Neuronal stem cell (in vitro differentiated cells): ENCODE results near the gene HIPK3.

Experiments used
- DNase-seq: peaks from one replicate; pipeline ENCODE4 v3.0.0-alpha.2; 2013; ENCODE audit warnings: low spot score
- H2AFZ ChIP-seq: one replicate; pipeline ENCODE4 v1.6.1; 2013; ENCODE audit warnings: mild to moderate bottlenecking, low read length, inconsistent platforms
- H2AK5ac ChIP-seq: 2 replicates; pipeline ENCODE4 v1.6.1; 2013; ENCODE audit warnings: low read depth, mild to moderate bottlenecking, inconsistent platforms, low read length, moderate library complexity, mixed read lengths
- H2BK120ac ChIP-seq: 2 replicates; pipeline ENCODE4 v1.6.1; 2013; ENCODE audit warnings: low read depth, mild to moderate bottlenecking, inconsistent platforms, low read length, moderate library complexity, mixed read lengths
- H2BK12ac ChIP-seq: one replicate; pipeline ENCODE4 v1.6.1; 2013; ENCODE audit warnings: low read length, inconsistent platforms
- H2BK15ac ChIP-seq: 2 replicates; pipeline ENCODE4 v1.6.1; 2013; ENCODE audit warnings: mild to moderate bottlenecking, low read length, inconsistent platforms, mixed read lengths
- H2BK5ac ChIP-seq: one replicate; pipeline ENCODE4 v1.6.1; 2013; ENCODE audit warnings: inconsistent platforms, mild to moderate bottlenecking, low read length, moderate library complexity
- H3K14ac ChIP-seq: one replicate; pipeline ENCODE4 v1.6.1; 2013; ENCODE audit warnings: low read length, inconsistent platforms
- H3K18ac ChIP-seq: 2 replicates; pipeline ENCODE4 v1.6.1; 2013; ENCODE audit warnings: low read length, inconsistent platforms
- H3K23ac ChIP-seq: 2 replicates; pipeline ENCODE4 v1.6.1; 2013; ENCODE audit warnings: low read depth, mild to moderate bottlenecking, mixed read lengths, low read length, inconsistent platforms; ENCODE audit not compliant: poor library complexity
- H3K27ac ChIP-seq: replicated peaks from 3 replicates; pipeline ENCODE4 v1.5.1; 2013; ENCODE audit warnings: low read length, inconsistent platforms
- H3K27me3 ChIP-seq, 3 experiments: 2 replicates each; pipeline ENCODE4 v1.6.1; 2013; ENCODE audit warnings: low read length in 3 of 3, mild to moderate bottlenecking in 2 of 3, inconsistent platforms in 1 of 3, low read depth in 1 of 3, mixed read lengths in 1 of 3, moderate library complexity in 1 of 3; ENCODE audit not compliant: control insufficient read depth in 3 of 3, insufficient read depth in 3 of 3
- H3K36me3 ChIP-seq, 2 donors: replicated peaks in 1 of 2; 2 replicates each; pipeline ENCODE4 v1.6.1; 2013; ENCODE audit warnings: low read length in 2 of 2; ENCODE audit not compliant: control insufficient read depth in 2 of 2, insufficient read depth in 2 of 2
- H3K4ac ChIP-seq: 2 replicates; pipeline ENCODE4 v1.6.1; 2013; ENCODE audit warnings: inconsistent platforms, mild to moderate bottlenecking, low read length, moderate library complexity
- H3K4me1 ChIP-seq, 2 donors: 1 replicate in 1 of 2; 2 replicates in 1 of 2; pipeline ENCODE4 v1.6.1; 2013; ENCODE audit warnings: low read length in 2 of 2, low read depth in 1 of 2; ENCODE audit not compliant: control insufficient read depth in 2 of 2, insufficient read depth in 1 of 2
- H3K4me2 ChIP-seq: one replicate; pipeline ENCODE4 v1.6.1; 2013; ENCODE audit warnings: mild to moderate bottlenecking, low read length, inconsistent platforms; ENCODE audit not compliant: insufficient read depth, poor library complexity, severe bottlenecking
- H3K4me3 ChIP-seq, 2 donors: 2 replicates each; pipeline ENCODE4 v1.5.1; 2013; ENCODE audit warnings: low read length in 2 of 2, mild to moderate bottlenecking in 2 of 2, inconsistent platforms in 1 of 2, moderate library complexity in 1 of 2
- H3K79me1 ChIP-seq: one replicate; pipeline ENCODE4 v1.6.1; 2013; ENCODE audit warnings: low read depth, mild to moderate bottlenecking, inconsistent platforms, low read length, moderate library complexity
- H3K9ac ChIP-seq: one replicate; pipeline ENCODE4 v1.6.1; 2013; ENCODE audit warnings: mild to moderate bottlenecking, low read depth, low read length, inconsistent platforms; ENCODE audit not compliant: poor library complexity
- H3K9me3 ChIP-seq, 2 donors: replicated peaks in 1 of 2; 2 replicates each; pipeline versions ENCODE3 to v1.6.1; 2013; ENCODE audit warnings: low read length in 2 of 2, mild to moderate bottlenecking in 2 of 2, inconsistent platforms in 1 of 2, low read depth in 1 of 2, mixed read lengths in 1 of 2, moderate library complexity in 1 of 2; ENCODE audit not compliant: control insufficient read depth in 2 of 2, insufficient read depth in 1 of 2
- H4K8ac ChIP-seq: one replicate; pipeline ENCODE4 v1.6.1; 2013; ENCODE audit warnings: low read depth, mild to moderate bottlenecking, inconsistent platforms, low read length, moderate library complexity
- H4K91ac ChIP-seq: one replicate; pipeline ENCODE4 v1.6.1; 2013; ENCODE audit warnings: low read length, low read depth, mild to moderate bottlenecking, inconsistent platforms; ENCODE audit not compliant: poor library complexity
- WGBS, 2 donors: extraction: QIAGEN DNeasy Blood & Tissue Kit; methylation state at CpG; one replicate each; pipeline ENCODE4 v1.1.7; 2013; ENCODE audit warnings: missing lambda C conversion rate in 2 of 2, mixed read lengths in 1 of 2; ENCODE audit not compliant: insufficient read length in 2 of 2, insufficient replicate concordance in 1 of 2; ENCODE audit errors: extremely low coverage in 2 of 2; 5-methylcytosine and 5-hydroxymethylcytosine counted together

Gene HIPK3

DNA sequence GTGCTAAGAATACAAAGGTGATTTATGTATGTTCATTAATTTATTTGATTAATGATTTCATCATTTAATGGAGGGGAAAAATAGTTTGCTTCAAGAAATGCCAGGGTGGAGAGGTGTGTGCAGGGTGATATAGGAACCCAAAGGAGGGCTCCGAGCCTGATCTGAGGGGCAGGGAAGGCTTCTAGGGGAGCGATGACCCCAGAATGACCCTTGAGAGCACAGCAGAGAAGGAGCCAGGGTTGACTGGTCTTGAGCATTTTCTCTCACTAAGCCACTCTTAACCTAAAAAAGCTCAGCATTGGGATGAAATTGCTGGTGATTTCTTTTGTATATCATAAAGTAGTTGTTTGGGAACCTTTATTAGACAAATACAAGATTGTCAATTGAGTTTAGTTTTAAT, 35.1 kb downstream of the HIPK3 start:
- H3K27me3 ChIP-seq, result no peaks in the 10 kb centered on the region
- H4K91ac ChIP-seq, result no peak overlapping the region
- H2BK12ac ChIP-seq, result no peak overlapping the region
- H3K4ac ChIP-seq, result no peak overlapping the region
- H3K4me2 ChIP-seq, result no peak overlapping the region
- no peak overlapping the region for H3K27ac ChIP-seq
- H3K14ac ChIP-seq, result no peak overlapping the region
- no peak overlapping the region for H2BK15ac ChIP-seq
- H2BK120ac ChIP-seq, result no peak overlapping the region
- H2BK5ac ChIP-seq, result no peak overlapping the region
- H3K18ac ChIP-seq, result no peak overlapping the region
- no peaks in the 10 kb centered on the region for H3K4me1 ChIP-seq
- H4K8ac ChIP-seq, result no peak overlapping the region
- no peak overlapping the region for H2AK5ac ChIP-seq
- no CpG with 5 or more reads among the region's 2 CpGs for WGBS, 2 donors
- peaks cover 1 to 35% of the 10 kb centered on the region in 2 donors for H3K36me3 ChIP-seq
- no peak overlapping the region for H3K23ac ChIP-seq
- H3K79me1 ChIP-seq, result peaks cover 5% of the 10 kb centered on the region
- H3K4me3 ChIP-seq, result no peak overlapping the region
- no peak overlapping the region for H3K9ac ChIP-seq
- DNase-seq, result no peak
- H3K9me3 ChIP-seq, result peaks cover 2% of the 10 kb centered on the region in 2 donors
- no peak overlapping the region for H2AFZ ChIP-seq

DNA sequence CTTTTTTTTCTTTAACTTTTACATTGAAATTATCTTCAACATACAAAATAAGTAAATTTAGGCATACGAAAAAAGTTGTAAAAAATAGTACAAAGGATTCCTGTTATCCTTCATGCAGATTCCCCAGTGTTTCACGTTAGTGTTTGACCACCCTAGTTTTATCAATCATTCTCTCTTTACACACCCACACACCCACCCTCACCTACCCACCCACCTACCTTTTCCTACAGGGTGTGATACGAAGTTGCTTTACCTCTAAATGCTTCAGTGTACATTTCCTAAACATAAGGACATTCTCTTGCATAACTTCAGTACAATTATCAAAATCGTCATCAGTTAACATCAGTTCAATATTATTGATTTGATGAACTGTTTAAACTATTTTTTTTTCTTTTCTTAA, 37.0 kb downstream of the HIPK3 start:
- peaks cover 2 to 14% of the 10 kb centered on the region in 2 donors for H3K9me3 ChIP-seq
- H3K18ac ChIP-seq, result no peak overlapping the region
- no peak overlapping the region for H3K27ac ChIP-seq
- H3K4me2 ChIP-seq, result no peak overlapping the region
- no CpG with 5 or more reads among the region's 4 CpGs for WGBS, 2 donors
- peaks cover 1 to 19% of the 10 kb centered on the region in 2 donors for H3K36me3 ChIP-seq
- no peak overlapping the region for H2BK5ac ChIP-seq
- H3K9ac ChIP-seq, result no peak overlapping the region
- no peak overlapping the region for H2BK12ac ChIP-seq
- H2AK5ac ChIP-seq, result no peak overlapping the region
- no peak overlapping the region for H2AFZ ChIP-seq
- H3K79me1 ChIP-seq, result peaks cover 5% of the 10 kb centered on the region
- H3K4me3 ChIP-seq, result no peak overlapping the region
- no peak overlapping the region for H3K4ac ChIP-seq
- DNase-seq, result no peak
- H3K14ac ChIP-seq, result no peak overlapping the region
- H3K23ac ChIP-seq, result no peak overlapping the region
- no peak overlapping the region for H2BK15ac ChIP-seq
- no peak overlapping the region for H4K8ac ChIP-seq
- H3K27me3 ChIP-seq, result no peaks in the 10 kb centered on the region
- H3K4me1 ChIP-seq, result no peaks in the 10 kb centered on the region
- no peak overlapping the region for H2BK120ac ChIP-seq
- no peak overlapping the region for H4K91ac ChIP-seq

DNA sequence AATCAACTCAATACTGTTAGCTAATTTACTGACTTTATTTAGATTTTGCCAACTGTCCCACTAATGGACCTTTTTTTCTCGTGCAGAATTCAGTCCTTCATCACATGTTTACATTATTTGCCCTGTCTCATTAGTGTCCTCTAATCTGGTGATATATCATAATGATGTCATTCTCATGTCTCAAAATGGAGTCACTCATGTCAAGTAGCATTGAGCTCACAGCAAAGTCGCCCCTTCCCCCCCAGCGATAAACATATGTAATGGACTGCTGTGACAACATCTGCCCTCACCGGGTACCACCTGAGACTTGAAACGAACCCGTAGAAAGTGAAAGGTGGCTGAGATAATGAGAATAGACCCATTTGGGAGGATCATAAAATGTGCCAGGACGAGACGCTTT, 37.6 kb downstream of the HIPK3 start:
- Histone ChIP-seq H3K4ac (no peak overlapping the region), H3K27me3 (no peaks in the 10 kb centered on the region), H4K91ac (no peak overlapping the region), H3K36me3 (peaks cover 1 to 19% of the 10 kb centered on the region in 2 donors), H3K4me2 (no peak overlapping the region), H3K18ac (no peak overlapping the region), H3K23ac (no peak overlapping the region), H3K14ac (no peak overlapping the region), H2BK15ac (no peak overlapping the region), H3K79me1 (peaks cover 5% of the 10 kb centered on the region), H3K27ac (no peak overlapping the region), H2BK12ac (no peak overlapping the region), H3K4me1 (no peaks in the 10 kb centered on the region), H3K4me3 (no peak overlapping the region), H3K9me3 (peaks cover 2 to 14% of the 10 kb centered on the region in 2 donors), H2AFZ (no peak overlapping the region), H4K8ac (no peak overlapping the region), H2BK120ac (no peak overlapping the region), H2AK5ac (no peak overlapping the region), H3K9ac (no peak overlapping the region), H2BK5ac (no peak overlapping the region)
- WGBS, 2 donors, result no CpG with 5 or more reads among the region's 8 CpGs
- DNase-seq, result no peak

DNA sequence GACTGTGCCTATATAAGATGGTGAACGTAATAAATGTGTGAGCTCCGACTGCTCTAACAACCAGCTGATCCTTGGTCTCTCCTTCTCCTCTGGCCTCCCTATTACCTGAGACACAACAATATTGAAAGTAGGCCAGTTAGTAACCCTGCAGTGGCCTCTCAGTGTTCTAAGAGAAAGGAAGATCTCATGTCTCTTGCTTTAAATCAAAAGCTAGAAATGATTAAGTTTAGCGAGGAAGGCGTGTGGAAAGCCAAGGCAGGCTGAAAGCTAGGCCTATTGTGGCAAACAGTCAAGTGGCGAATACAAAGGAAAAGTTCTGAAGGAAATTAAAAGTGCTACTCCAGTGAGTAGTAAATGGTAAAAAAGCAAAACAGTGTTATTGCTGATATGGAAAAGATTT, 39.5 kb downstream of the HIPK3 start:
- Histone ChIP-seq H3K9me3 (peaks cover 2 to 14% of the 10 kb centered on the region in 2 donors), H3K14ac (no peak overlapping the region), H3K9ac (no peak overlapping the region), H3K4me2 (no peak overlapping the region), H2AK5ac (no peak overlapping the region), H4K91ac (no peak overlapping the region), H3K4me1 (no peaks in the 10 kb centered on the region), H3K4me3 (no peak overlapping the region), H3K36me3 (peaks cover 1 to 22% of the 10 kb centered on the region in 2 donors), H2BK120ac (no peak overlapping the region), H3K79me1 (peaks cover 5% of the 10 kb centered on the region), H3K23ac (no peak overlapping the region), H2AFZ (no peak overlapping the region), H3K27me3 (no peaks in the 10 kb centered on the region), H3K27ac (no peak overlapping the region), H3K18ac (no peak overlapping the region), H2BK12ac (no peak overlapping the region), H2BK15ac (no peak overlapping the region), H2BK5ac (no peak overlapping the region), H3K4ac (no peak overlapping the region), H4K8ac (no peak overlapping the region)
- DNase-seq, result no peak
- WGBS, 2 donors, result no CpG with 5 or more reads among the region's 5 CpGs
